Skeletal muscle tissue (tissue), 4 donors: ENCODE data around the gene HTATSF1. TPM values are rescaled to one million over a fixed set of nuclear protein-coding genes. Genes with fewer than 3 reads are reported as not detected.

Experiments used
- H3K27ac ChIP-seq: one replicate; pipeline ENCODE4 v1.7.0; 2013; ENCODE audit warnings: mild to moderate bottlenecking, low read depth, low read length, inconsistent platforms
- H3K27me3 ChIP-seq, 3 donors: one replicate each; pipeline ENCODE4 v1.7.0; 2013; ENCODE audit warnings: low read length in 3 of 3; ENCODE audit not compliant: control insufficient read depth in 3 of 3, insufficient read depth in 3 of 3
- H3K36me3 ChIP-seq, 3 donors: one replicate each; pipeline ENCODE4 v1.7.0; 2013; ENCODE audit warnings: low read length in 3 of 3; ENCODE audit not compliant: control insufficient read depth in 3 of 3, insufficient read depth in 3 of 3
- H3K4me1 ChIP-seq, 3 donors: one replicate each; pipeline ENCODE4 v1.7.0; 2013; ENCODE audit warnings: low read length in 3 of 3, mild to moderate bottlenecking in 3 of 3; ENCODE audit not compliant: control insufficient read depth in 3 of 3, insufficient read depth in 3 of 3
- H3K4me3 ChIP-seq, 3 donors: one replicate each; pipeline ENCODE4 v1.7.0; 2013; ENCODE audit warnings: low read length in 3 of 3
- H3K9ac ChIP-seq, 3 donors: one replicate each; pipeline ENCODE4 v1.7.0; 2013; ENCODE audit warnings: low read length in 3 of 3, mild to moderate bottlenecking in 3 of 3, moderate library complexity in 2 of 3, low read depth in 1 of 3
- H3K9me3 ChIP-seq, 3 donors: one replicate each; pipeline ENCODE4 v1.7.0; 2013; ENCODE audit warnings: low read length in 3 of 3; ENCODE audit not compliant: control insufficient read depth in 3 of 3
- total RNA-seq: library from RNA; depleted of rRNA; stranded (reverse); fragments of >200 nt; gene quantifications from one replicate; pipeline ENCODE4 v1.2.3, GENCODE V29; 2014
- donor health status: Osteomylitis.

Gene HTATSF1
- total RNA-seq: 45.9 TPM

GRCh38 chrX:136497556-136498052 lies at the start of gene HTATSF1:
TSS of gene HTATSF1 (plus strand) at chrX:136497592. CDS start at chrX:136497685, 93 bp downstream.
- Histone ChIP-seq H3K27me3 (no peaks in the 10 kb centered on the region), H3K4me3 (peak within 1 kb of the TSS; percentile 84 to 91 (median 90)), H3K36me3 (peaks cover under 1 to 11% (median 2%) of the 10 kb centered on the region in 3 donors), H3K9ac (peak within 1 kb of the TSS; percentile 76 to 88 (median 86)), H3K9me3 (no peaks in the 10 kb centered on the region), H3K4me1 (peaks cover 6 to 13% (median 13%) of the 10 kb centered on the region in 3 donors), H3K27ac (peak within 1 kb of the TSS; percentile 87)

GRCh38 chrX:136447968-136448367 lies 49.4 kb upstream of the HTATSF1 start:
- H3K27me3 ChIP-seq: no peaks in the 10 kb centered on the region
- H3K4me3 ChIP-seq: no peak overlapping the region
- H3K27ac ChIP-seq: no peak overlapping the region
- no peaks in the 10 kb centered on the region for H3K36me3 ChIP-seq
- H3K4me1 ChIP-seq: no peaks in the 10 kb centered on the region
- no peaks in the 10 kb centered on the region for H3K9me3 ChIP-seq
- no peak overlapping the region for H3K9ac ChIP-seq

GRCh38 chrX:136450050-136450830 lies 47.2 kb upstream of the HTATSF1 start:
- no peaks in the 10 kb centered on the region for H3K36me3 ChIP-seq
- H3K9ac ChIP-seq: no peak overlapping the region
- H3K27me3 ChIP-seq: no peaks in the 10 kb centered on the region
- H3K4me3 ChIP-seq: no peak overlapping the region
- no peaks in the 10 kb centered on the region for H3K9me3 ChIP-seq
- no peak overlapping the region for H3K27ac ChIP-seq
- no peaks in the 10 kb centered on the region for H3K4me1 ChIP-seq

GRCh38 chrX:136452614-136453013 lies 44.8 kb upstream of the HTATSF1 start:
- H3K4me1 ChIP-seq: no peaks in the 10 kb centered on the region
- H3K9me3 ChIP-seq: no peaks in the 10 kb centered on the region
- no peak overlapping the region for H3K9ac ChIP-seq
- H3K4me3 ChIP-seq: no peak overlapping the region
- H3K27me3 ChIP-seq: no peaks in the 10 kb centered on the region
- H3K36me3 ChIP-seq: no peaks in the 10 kb centered on the region
- no peak overlapping the region for H3K27ac ChIP-seq

GRCh38 chrX:136453114-136453513 lies 44.3 kb upstream of the HTATSF1 start:
- H3K4me1 ChIP-seq: no peaks in the 10 kb centered on the region
- no peak overlapping the region for H3K4me3 ChIP-seq
- H3K27ac ChIP-seq: no peak overlapping the region
- no peaks in the 10 kb centered on the region for H3K9me3 ChIP-seq
- no peaks in the 10 kb centered on the region for H3K36me3 ChIP-seq
- no peak overlapping the region for H3K9ac ChIP-seq
- H3K27me3 ChIP-seq: no peaks in the 10 kb centered on the region

GRCh38 chrX:136453771-136454170 lies 43.6 kb upstream of the HTATSF1 start:
- H3K4me3 ChIP-seq: no peak overlapping the region
- no peaks in the 10 kb centered on the region for H3K4me1 ChIP-seq
- no peak overlapping the region for H3K27ac ChIP-seq
- no peak overlapping the region for H3K9ac ChIP-seq
- H3K27me3 ChIP-seq: no peaks in the 10 kb centered on the region
- H3K9me3 ChIP-seq: no peaks in the 10 kb centered on the region
- no peaks in the 10 kb centered on the region for H3K36me3 ChIP-seq

- H3K27me3 ChIP-seq: no peaks in the 10 kb centered on the region
- H3K4me3 ChIP-seq: no peak overlapping the region
- H3K9ac ChIP-seq: no peak overlapping the region
- no peaks in the 10 kb centered on the region for H3K4me1 ChIP-seq
- no peak overlapping the region for H3K27ac ChIP-seq
- no peaks in the 10 kb centered on the region for H3K36me3 ChIP-seq
- H3K9me3 ChIP-seq: no peaks in the 10 kb centered on the region
Observed at GRCh38 chrX:136456133-136456532, 41.3 kb upstream of the HTATSF1 start.

GRCh38 chrX:136457303-136457917 lies 40.0 kb upstream of the HTATSF1 start:
- Histone ChIP-seq H3K9ac (no peak overlapping the region), H3K9me3 (no peaks in the 10 kb centered on the region), H3K4me1 (no peaks in the 10 kb centered on the region), H3K36me3 (no peaks in the 10 kb centered on the region), H3K4me3 (no peak overlapping the region), H3K27me3 (no peaks in the 10 kb centered on the region), H3K27ac (no peak overlapping the region)

GRCh38 chrX:136464589-136464988 lies 32.8 kb upstream of the HTATSF1 start:
- Histone ChIP-seq H3K27me3 (peaks cover 0 to 4% (median 0%) of the 10 kb centered on the region in 3 donors), H3K9me3 (no peaks in the 10 kb centered on the region), H3K4me3 (no peak overlapping the region), H3K36me3 (no peaks in the 10 kb centered on the region), H3K27ac (no peak overlapping the region), H3K4me1 (no peaks in the 10 kb centered on the region), H3K9ac (no peak overlapping the region)

- Histone ChIP-seq H3K9me3 (no peaks in the 10 kb centered on the region), H3K36me3 (no peaks in the 10 kb centered on the region), H3K4me3 (no peak overlapping the region)
Observed at GRCh38 chrX:136467303-136467702, 30.1 kb upstream of the HTATSF1 start.

More at GRCh38 chrX:136467303-136467702, 30.1 kb upstream of the HTATSF1 start:
- no peak overlapping the region for H3K27ac ChIP-seq
- no peak overlapping the region for H3K9ac ChIP-seq
- H3K27me3 ChIP-seq: peaks cover 0 to 7% (median 0%) of the 10 kb centered on the region in 3 donors
- H3K4me1 ChIP-seq: no peaks in the 10 kb centered on the region
